Sciatic nerve (tissue), 2 donors: ENCODE data around the gene PIGM. TPM values are rescaled to one million over a fixed set of nuclear protein-coding genes. Genes with fewer than 3 reads are reported as not detected.

ENCODE experiments used
- ATAC-seq: fragments of 200-7000 bp; cut with Tn5 transposase; one replicate; pipeline ENCODE4 v1.9.1; 2020; ENCODE audit warnings: mild to moderate bottlenecking, moderate library complexity
- DNase-seq: peaks from one replicate; pipeline ENCODE4 v3.0.0-alpha.2; 2020; ENCODE audit warnings: low spot score
- intact Hi-C: fragments of 100-400 bp; cut with DNase I; formaldehyde crosslinking; loops from one replicate; pipeline ENCODE4 v1.14.2; 2022
- total RNA-seq: library from RNA; stranded (reverse); fragmentation: NEBNext Ultra II Directional; extraction: Animal tissue kit (Norgen Biotek cat#: 25700); gene quantifications from one replicate; pipeline ENCODE4 v1.2.1, GENCODE V29; 2021
- donor health status: DM: no; HTN: no; CAD: no.
- donor health status: DM: no; HTN: no; CAD: no.

Gene PIGM
- total RNA-seq, 1 donor from 2014 or later: 5.9 TPM

- intact Hi-C loops: no loop called here
- ATAC-seq (no peak), DNase-seq (no peak)
Observed at GRCh38 chr1:159977364-159978106, 54.3 kb downstream of the PIGM start.

Other genes starting within 250 kb of the PIGM start
- gene FCRL6, start 229.6 kb downstream of the PIGM start, total RNA-seq: 1.2 TPM
- gene SLAMF8, start 205.1 kb downstream of the PIGM start, total RNA-seq: 3.3 TPM
- gene VSIG8, start 169.3 kb downstream of the PIGM start, total RNA-seq: not detected
- 1.6 TPM for gene CFAP45, start 131.8 kb downstream of the PIGM start, total RNA-seq
- 184 TPM for gene TAGLN2, start 106.5 kb downstream of the PIGM start, total RNA-seq
- gene IGSF9, start 86.4 kb downstream of the PIGM start, total RNA-seq: 0.18 TPM
- gene SLAMF9, start 77.8 kb downstream of the PIGM start, total RNA-seq: 0.80 TPM
- 23.7 TPM for gene KCNJ10, start 38.2 kb upstream of the PIGM start, total RNA-seq
- 0.18 TPM for gene KCNJ9, start 49.5 kb upstream of the PIGM start, total RNA-seq
- 54.9 TPM for gene IGSF8, start 66.6 kb upstream of the PIGM start, total RNA-seq
- gene ATP1A2, start 83.8 kb upstream of the PIGM start, total RNA-seq: 136 TPM
- 1.2 TPM for gene ATP1A4, start 119.6 kb upstream of the PIGM start, total RNA-seq
- 1.1 TPM for gene CASQ1, start 158.6 kb upstream of the PIGM start, total RNA-seq
- gene PEA15, start 173.4 kb upstream of the PIGM start, total RNA-seq: 324 TPM
- gene DCAF8, start 230.6 kb upstream of the PIGM start, total RNA-seq: 142 TPM